Measurements from ENCODE around the gene TLK1. TPM values are rescaled to one million over a fixed set of nuclear protein-coding genes. Genes with fewer than 3 reads are reported as not detected.

The TLK1 gene
- total RNA-seq, 2 donors from 2014 or later, result 85.4 to 85.8 TPM

DNA sequence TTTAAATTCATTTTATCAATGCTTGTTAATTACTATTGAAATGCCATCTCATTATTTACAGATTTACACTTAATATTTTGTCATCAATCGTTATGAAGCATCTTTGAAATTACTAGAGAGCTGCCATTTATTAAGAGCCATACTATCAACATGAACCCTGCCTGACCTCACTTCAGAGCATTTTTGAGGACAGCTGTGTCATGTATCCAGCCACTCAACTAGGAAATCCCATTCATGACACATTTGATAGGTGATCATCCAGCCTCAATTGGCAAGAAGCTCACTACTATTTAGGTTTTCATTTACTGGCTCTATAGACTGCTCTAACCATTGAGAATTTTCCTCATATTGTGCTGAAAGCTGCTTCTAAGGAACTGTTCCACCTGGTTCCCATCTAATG, 40.6 kb upstream of the TLK1 start:
- Histone ChIP-seq H3K9me3 (ENCODE audit: control insufficient read depth, low read length) (no peaks in the 10 kb centered on the region), H3K4me1 (ENCODE audit: control insufficient read depth, insufficient read depth, low read length) (no peaks in the 10 kb centered on the region), H3K9ac (ENCODE audit: extremely low read depth, low read length, poor library complexity, severe bottlenecking) (no peak overlapping the region), H3K4me3 (ENCODE audit: low read length) (no peak overlapping the region), H3K36me3 (ENCODE audit: control insufficient read depth, insufficient read depth, low read length) (no peaks in the 10 kb centered on the region), H3K27me3 (ENCODE audit: control insufficient read depth, insufficient read depth, low read length, poor library complexity, severe bottlenecking) (no peaks in the 10 kb centered on the region), H3K27ac (ENCODE audit: low read depth, low read length) (no peak overlapping the region)
- H3K9me3 Mint-ChIP-seq, result no peaks in the 10 kb centered on the region
- TF ChIP-seq, protein P1, sequence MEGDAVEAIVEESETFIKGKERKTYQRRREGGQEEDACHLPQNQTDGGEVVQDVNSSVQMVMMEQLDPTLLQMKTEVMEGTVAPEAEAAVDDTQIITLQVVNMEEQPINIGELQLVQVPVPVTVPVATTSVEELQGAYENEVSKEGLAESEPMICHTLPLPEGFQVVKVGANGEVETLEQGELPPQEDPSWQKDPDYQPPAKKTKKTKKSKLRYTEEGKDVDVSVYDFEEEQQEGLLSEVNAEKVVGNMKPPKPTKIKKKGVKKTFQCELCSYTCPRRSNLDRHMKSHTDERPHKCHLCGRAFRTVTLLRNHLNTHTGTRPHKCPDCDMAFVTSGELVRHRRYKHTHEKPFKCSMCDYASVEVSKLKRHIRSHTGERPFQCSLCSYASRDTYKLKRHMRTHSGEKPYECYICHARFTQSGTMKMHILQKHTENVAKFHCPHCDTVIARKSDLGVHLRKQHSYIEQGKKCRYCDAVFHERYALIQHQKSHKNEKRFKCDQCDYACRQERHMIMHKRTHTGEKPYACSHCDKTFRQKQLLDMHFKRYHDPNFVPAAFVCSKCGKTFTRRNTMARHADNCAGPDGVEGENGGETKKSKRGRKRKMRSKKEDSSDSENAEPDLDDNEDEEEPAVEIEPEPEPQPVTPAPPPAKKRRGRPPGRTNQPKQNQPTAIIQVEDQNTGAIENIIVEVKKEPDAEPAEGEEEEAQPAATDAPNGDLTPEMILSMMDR (conservative IDR thresholded peaks at IDR 0.05), result no peak
- H3K4me3 Mint-ChIP-seq, result no peak overlapping the region
- DNase-seq, result no peak
- no peaks in the 10 kb centered on the region for H3K27me3 Mint-ChIP-seq (ENCODE audit: insufficient read depth)
- no peaks in the 10 kb centered on the region for H3K4me1 Mint-ChIP-seq
- 93 to 100% methylated on average over 1 of the region's 1 CpG for whole genome bisulfite sequencing, 2 experiments (ENCODE audit: insufficient coverage in 1 of 2, insufficient read length in 1 of 2)
- no peaks in the 10 kb centered on the region for H3K36me3 Mint-ChIP-seq (ENCODE audit: low read depth)
- no peak overlapping the region for H3K27ac Mint-ChIP-seq

GRCh38 chr2:171200469-171200868, 39.8 kb upstream of the TLK1 start:
- TF ChIP-seq, protein P1 (conservative IDR thresholded peaks at IDR 0.05), result no peak
- Histone ChIP-seq H3K27ac (ENCODE audit: low read depth, low read length) (no peak overlapping the region), H3K4me3 (ENCODE audit: low read length) (no peak overlapping the region), H3K9ac (ENCODE audit: extremely low read depth, low read length, poor library complexity, severe bottlenecking) (no peak overlapping the region), H3K4me1 (ENCODE audit: control insufficient read depth, insufficient read depth, low read length) (no peaks in the 10 kb centered on the region), H3K27me3 (ENCODE audit: control insufficient read depth, insufficient read depth, low read length, poor library complexity, severe bottlenecking) (no peaks in the 10 kb centered on the region), H3K9me3 (ENCODE audit: control insufficient read depth, low read length) (no peaks in the 10 kb centered on the region), H3K36me3 (ENCODE audit: control insufficient read depth, insufficient read depth, low read length) (no peaks in the 10 kb centered on the region)
- no peaks in the 10 kb centered on the region for H3K4me1 Mint-ChIP-seq
- H3K36me3 Mint-ChIP-seq (ENCODE audit: low read depth), result no peaks in the 10 kb centered on the region
- no peak overlapping the region for H3K4me3 Mint-ChIP-seq
- 78 to 96% methylated on average over 1 of the region's 1 CpG for WGBS, 2 experiments (ENCODE audit: insufficient coverage in 1 of 2, insufficient read length in 1 of 2)
- DNase-seq, result no peak
- no peaks in the 10 kb centered on the region for H3K9me3 Mint-ChIP-seq
- no peak overlapping the region for H3K27ac Mint-ChIP-seq
- H3K27me3 Mint-ChIP-seq (ENCODE audit: insufficient read depth), result no peaks in the 10 kb centered on the region

DNA sequence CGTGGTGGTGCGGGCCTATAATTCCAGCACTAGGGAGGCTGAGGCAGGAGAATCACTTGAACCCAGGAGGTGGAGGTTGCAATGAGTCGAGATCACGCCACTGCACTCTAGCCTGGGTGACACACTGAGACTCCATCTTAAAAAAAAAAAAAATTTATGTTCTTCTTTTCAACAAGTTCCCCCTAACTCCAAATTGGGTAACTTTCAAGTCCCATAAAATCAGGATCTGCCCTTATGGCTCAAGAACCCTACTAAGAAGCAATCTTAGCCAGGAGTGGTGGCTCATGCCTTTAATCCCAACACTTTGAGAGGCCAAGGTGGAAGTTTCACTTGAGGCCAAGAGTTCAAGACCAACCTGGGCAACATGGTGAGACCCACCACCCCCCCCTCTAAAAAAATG, 30.3 kb upstream of the TLK1 start:
- Mint-ChIP-seq H3K27me3 (ENCODE audit: insufficient read depth) (no peaks in the 10 kb centered on the region), H3K4me3 (no peak overlapping the region), H3K36me3 (ENCODE audit: low read depth) (no peaks in the 10 kb centered on the region), H3K27ac (no peak overlapping the region), H3K9me3 (no peaks in the 10 kb centered on the region), H3K4me1 (no peaks in the 10 kb centered on the region)
- H3K4me1 ChIP-seq (ENCODE audit: control insufficient read depth, insufficient read depth, low read length), result no peaks in the 10 kb centered on the region
- H3K36me3 ChIP-seq (ENCODE audit: control insufficient read depth, insufficient read depth, low read length), result no peaks in the 10 kb centered on the region
- no peak overlapping the region for H3K27ac ChIP-seq (ENCODE audit: low read depth, low read length)
- TF ChIP-seq, protein P1 (conservative IDR thresholded peaks at IDR 0.05), result no peak
- no peak for DNase-seq
- WGBS, 2 experiments (ENCODE audit: insufficient coverage in 1 of 2, insufficient read length in 1 of 2), result 92 to 98% methylated on average over 3 to 4 of the region's 4 CpGs
- no peak overlapping the region for H3K9ac ChIP-seq (ENCODE audit: extremely low read depth, low read length, poor library complexity, severe bottlenecking)
- H3K27me3 ChIP-seq (ENCODE audit: control insufficient read depth, insufficient read depth, low read length, poor library complexity, severe bottlenecking), result no peaks in the 10 kb centered on the region
- H3K4me3 ChIP-seq (ENCODE audit: low read length), result no peak overlapping the region
- H3K9me3 ChIP-seq (ENCODE audit: control insufficient read depth, low read length), result no peaks in the 10 kb centered on the region

Data from endodermal cell (in vitro differentiated cells).